ENCODE measurements around the gene LAMA3.

Gene LAMA3

GRCh38 chr18:23669804-23670405, 19.3 kb upstream of the LAMA3 start:
- FAIRE-seq = no peak
- no peak for DNase-seq (ENCODE audit: low spot score)

GRCh38 chr18:23671564-23671963, 17.7 kb upstream of the LAMA3 start:
- FAIRE-seq (no peak), DNase-seq (ENCODE audit: low spot score) (no peak)

- FAIRE-seq (no peak), DNase-seq (ENCODE audit: low spot score) (no peak)
Observed at GRCh38 chr18:23673725-23674124, 15.5 kb upstream of the LAMA3 start.

- no peak for FAIRE-seq
- DNase-seq (ENCODE audit: low spot score) = no peak
Observed at GRCh38 chr18:23675236-23675635, 14.0 kb upstream of the LAMA3 start.

- DNase-seq (ENCODE audit: low spot score) = no peak
- no peak for FAIRE-seq
Observed at GRCh38 chr18:23675896-23676295, 13.4 kb upstream of the LAMA3 start.

- no peak for FAIRE-seq
- no peak for DNase-seq (ENCODE audit: low spot score)
Observed at GRCh38 chr18:23682045-23682444, 7.2 kb upstream of the LAMA3 start.

- DNase-seq (ENCODE audit: low spot score) (no peak), FAIRE-seq (no peak)
Observed at GRCh38 chr18:23682472-23682871, 6.8 kb upstream of the LAMA3 start.

GRCh38 chr18:23683155-23683554, 6.1 kb upstream of the LAMA3 start:
- no peak for FAIRE-seq

GRCh38 chr18:23683671-23684070, 5.6 kb upstream of the LAMA3 start:
- DNase-seq (ENCODE audit: low spot score) (no peak), FAIRE-seq (no peak)

More at GRCh38 chr18:23683155-23683554, 6.1 kb upstream of the LAMA3 start:
- DNase-seq (ENCODE audit: low spot score) = no peak

- DNase-seq (ENCODE audit: low spot score) = no peak
- FAIRE-seq = no peak
Observed at GRCh38 chr18:23684515-23685197, 4.6 kb upstream of the LAMA3 start.

- FAIRE-seq (no peak), DNase-seq (ENCODE audit: low spot score) (no peak)
Observed at GRCh38 chr18:23688528-23688927, 725 bp upstream of the LAMA3 start.

- DNase-seq (ENCODE audit: low spot score) (no peak), FAIRE-seq (no peak)
Observed at GRCh38 chr18:23689616-23690504, 607 bp downstream of the LAMA3 start.

GRCh38 chr18:23690505-23691068, 1.3 kb downstream of the LAMA3 start:
- FAIRE-seq = no peak
- no peak for DNase-seq (ENCODE audit: low spot score)

GRCh38 chr18:23693846-23694245, 4.6 kb downstream of the LAMA3 start:
- FAIRE-seq = no peak
- no peak for DNase-seq (ENCODE audit: low spot score)

- DNase-seq (ENCODE audit: low spot score) (no peak), FAIRE-seq (no peak)
Observed at GRCh38 chr18:23694637-23695430, 5.6 kb downstream of the LAMA3 start.

- no peak for FAIRE-seq
- no peak for DNase-seq (ENCODE audit: low spot score)
Observed at GRCh38 chr18:23701017-23701416, 11.8 kb downstream of the LAMA3 start.

GRCh38 chr18:23701544-23702064, 12.4 kb downstream of the LAMA3 start:
- no peak for DNase-seq (ENCODE audit: low spot score)
- FAIRE-seq = no peak

- FAIRE-seq = no peak
- no peak for DNase-seq (ENCODE audit: low spot score)
Observed at GRCh38 chr18:23702606-23703005, 13.4 kb downstream of the LAMA3 start.

GRCh38 chr18:23703057-23703986, 14.1 kb downstream of the LAMA3 start:
- DNase-seq (ENCODE audit: low spot score) (no peak), FAIRE-seq (no peak)

GRCh38 chr18:23703987-23704384, 14.7 kb downstream of the LAMA3 start:
- no peak for FAIRE-seq
- DNase-seq (ENCODE audit: low spot score) = no peak
